HG03159 (cell line): ENCODE results near the gene SYCE1L.
"Not testable (repeated sequence)": the region's sequence is repeated elsewhere in the genome, so short reads cannot be mapped to it uniquely, and the experiment has no call there.

Source experiments
- ATAC-seq: cut with Tn5 transposase; IDR thresholded peaks from one replicate; pipeline ENCODE4 v1.9.1; 2021; ENCODE audit warnings: mild to moderate bottlenecking, moderate library complexity; ENCODE audit not compliant: unreplicated experiment

The SYCE1L gene

GRCh38 chr16:77199211-77199610 lies at the start of gene SYCE1L:
TSS of gene SYCE1L (plus strand) at chr16:77199408. CDS start at chr16:77199452, 44 bp downstream.
- no peak for ATAC-seq

- ATAC-seq: no peak
Measured at GRCh38 chr16:77157346-77158058, 41.7 kb upstream of the SYCE1L start.

GRCh38 chr16:77158293-77158692 lies 40.9 kb upstream of the SYCE1L start:
- no peak for ATAC-seq

- ATAC-seq: no peak
Measured at GRCh38 chr16:77165006-77165405, 34.2 kb upstream of the SYCE1L start.

- not testable (repeated sequence) for ATAC-seq
Measured at GRCh38 chr16:77165536-77166236, 33.5 kb upstream of the SYCE1L start.

GRCh38 chr16:77166726-77167125 lies 32.5 kb upstream of the SYCE1L start:
- no peak for ATAC-seq

- ATAC-seq: no peak
Measured at GRCh38 chr16:77168901-77169300, 30.3 kb upstream of the SYCE1L start.

- no peak for ATAC-seq
Measured at GRCh38 chr16:77169650-77170236, 29.5 kb upstream of the SYCE1L start.

- ATAC-seq: no peak
Measured at GRCh38 chr16:77170805-77171204, 28.4 kb upstream of the SYCE1L start.

- ATAC-seq: peak; percentile 75
Measured at GRCh38 chr16:77171745-77172635, 27.2 kb upstream of the SYCE1L start.

GRCh38 chr16:77172951-77173350 lies 26.3 kb upstream of the SYCE1L start:
- ATAC-seq: no peak

- ATAC-seq: no peak
Measured at GRCh38 chr16:77183137-77183536, 16.1 kb upstream of the SYCE1L start.

GRCh38 chr16:77186298-77186697 lies 12.9 kb upstream of the SYCE1L start:
- ATAC-seq: not testable (repeated sequence)

- peak; percentile 0 for ATAC-seq
Measured at GRCh38 chr16:77190190-77190477, 9.1 kb upstream of the SYCE1L start.

GRCh38 chr16:77190478-77191258 lies 8.5 kb upstream of the SYCE1L start, which contains the start of gene MON1B:
TSS of gene MON1B (plus strand) at chr16:77191190. CDS start at chr16:77191486, 296 bp downstream.
- peak; percentile 96 for ATAC-seq

GRCh38 chr16:77191259-77191969 lies 7.8 kb upstream of the SYCE1L start:
- peak; percentile 1 for ATAC-seq

- ATAC-seq: no peak
Measured at GRCh38 chr16:77193377-77193776, 5.8 kb upstream of the SYCE1L start.

GRCh38 chr16:77194295-77195231 lies 4.6 kb upstream of the SYCE1L start:
- no peak for ATAC-seq

- ATAC-seq: no peak
Measured at GRCh38 chr16:77195411-77195810, 3.8 kb upstream of the SYCE1L start.
